GM12878 (cell line): ENCODE measurements around the gene FCGBP. TPM values are rescaled to one million over a fixed set of nuclear protein-coding genes. Genes with fewer than 3 reads are reported as not detected.

Experiments used
- ASH2L ChIP-seq: fragments of 300-600, 200-600 bp; sonication (generic); IDR thresholded peaks from 2 replicates; pipeline ENCODE4 v1.6.1; 2017; ENCODE audit warnings: low read depth, mild to moderate bottlenecking, borderline replicate concordance
- ATF7 ChIP-seq: fragments of 450-650 bp; IDR thresholded peaks from 2 replicates; pipeline ENCODE4 v1.6.1; 2016; ENCODE audit warnings: low read depth, mild to moderate bottlenecking
- CREB1 ChIP-seq: IDR thresholded peaks from 2 replicates; pipeline ENCODE4 v1.6.1; 2012; ENCODE audit warnings: low read depth, mild to moderate bottlenecking, inconsistent platforms
- MEF2B ChIP-seq: fragments of 450-650 bp; IDR thresholded peaks from 2 replicates; pipeline ENCODE4 v1.6.1; 2018; ENCODE audit warnings: mild to moderate bottlenecking, moderate library complexity; ENCODE audit not compliant: partially characterized antibody, poor library complexity, severe bottlenecking
- NFYA ChIP-seq: IDR thresholded peaks from 2 replicates; pipeline ENCODE4 v1.6.1; 2011; ENCODE audit warnings: low read depth, mild to moderate bottlenecking, low read length, improper control_type of control experiment, borderline replicate concordance
- NRF1 ChIP-seq: conservative IDR thresholded peaks from 2 replicates; pipeline ENCODE4 v1.6.1; 2011; ENCODE audit warnings: mild to moderate bottlenecking, low read depth, low read length, improper control_type of control experiment
- RAD51 ChIP-seq: fragments of 450-650 bp; IDR thresholded peaks from 2 replicates; pipeline ENCODE4 v1.6.1; 2016; ENCODE audit warnings: moderate library complexity, mild to moderate bottlenecking, inconsistent platforms
- RFX5 ChIP-seq: IDR thresholded peaks from 2 replicates; pipeline ENCODE4 v1.6.1; 2011; ENCODE audit warnings: low read depth, low read length, improper control_type of control experiment
- ZNF384 ChIP-seq: IDR thresholded peaks from 2 replicates; pipeline ENCODE4 v1.6.1; 2012; ENCODE audit warnings: low read depth, mild to moderate bottlenecking, low read length, improper control_type of control experiment, borderline replicate concordance
- polyA plus RNA-seq, 11 experiments: library from polyadenylated mRNA; depleted of rRNA in 4 of 11; unstranded in 6 of 11; stranded (reverse) in 5 of 11; fragments of >200 nt; fragmentation: Nextera tagmentation in 4 of 11; fragmentation: Illumina TruSeq in 1 of 11; extraction: Ambion mirVana in 4 of 11; extraction: Trizol in 1 of 11; gene quantifications; 1 replicate in 1 of 11; 2 replicates in 10 of 11; pipeline versions ENCODE4 v1.2.1 to v1.2.3, GENCODE V29; 2011 to 2016; ENCODE audit warnings: inconsistent platforms in 2 of 11, missing spikeins in 2 of 11, low read depth in 1 of 11
- total RNA-seq, 4 experiments: library from RNA; depleted of rRNA in 3 of 4; stranded (reverse); fragments of >200 nt in 3 of 4; fragmentation: Illumina TruSeq in 1 of 4; extraction: Trizol in 1 of 4; gene quantifications; 2 replicates each; pipeline versions ENCODE4 v1.2.1 to v1.2.3, GENCODE V29; 2013 to 2021
- TF ChIP-seq, protein P1 (sequence below): IDR thresholded peaks from 2 replicates; pipeline ENCODE4 v1.6.1; 2012; ENCODE audit warnings: low read length, inconsistent platforms
- TF ChIP-seq, protein P2 (sequence below): IDR thresholded peaks from 2 replicates; pipeline ENCODE4 v1.6.1; 2012; ENCODE audit warnings: low read depth, low read length, improper control_type of control experiment
- TF ChIP-seq, protein P3 (sequence below): fragments of 450-650 bp; IDR thresholded peaks from 2 replicates; pipeline ENCODE4 v1.6.1; 2017; ENCODE audit warnings: mild to moderate bottlenecking, moderate library complexity

Gene FCGBP
- total and polyA plus RNA-seq, 10 of the 15 experiments (the other 5 are each of a cell fraction or from before 2014, with no cell fraction given): 0.02 to 3.2 (median 0.37) TPM; not detected in 2

DNA sequence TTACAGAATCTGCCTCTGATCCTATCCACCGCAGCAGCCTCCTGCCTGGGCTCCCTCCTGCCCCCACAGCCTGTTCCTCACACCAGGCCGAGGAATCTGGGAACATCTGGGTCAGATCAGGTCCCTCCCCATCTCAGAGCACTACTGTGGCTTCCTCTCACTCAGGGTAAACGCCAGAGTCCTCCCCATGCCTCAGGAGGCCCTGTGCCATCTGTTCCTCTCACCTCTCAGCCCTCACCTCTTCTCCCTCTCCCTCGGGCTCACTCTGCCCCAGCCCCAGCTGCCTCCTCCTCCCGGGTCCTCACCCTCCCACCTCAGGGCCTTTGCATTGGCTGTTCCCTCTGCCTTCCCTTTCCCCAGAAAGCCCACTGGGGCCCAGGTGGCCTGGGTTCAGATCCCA lies 18.2 kb downstream of the FCGBP start (continued):
- no peak for TF ChIP-seq ASH2L
- TF ChIP-seq, protein P1, sequence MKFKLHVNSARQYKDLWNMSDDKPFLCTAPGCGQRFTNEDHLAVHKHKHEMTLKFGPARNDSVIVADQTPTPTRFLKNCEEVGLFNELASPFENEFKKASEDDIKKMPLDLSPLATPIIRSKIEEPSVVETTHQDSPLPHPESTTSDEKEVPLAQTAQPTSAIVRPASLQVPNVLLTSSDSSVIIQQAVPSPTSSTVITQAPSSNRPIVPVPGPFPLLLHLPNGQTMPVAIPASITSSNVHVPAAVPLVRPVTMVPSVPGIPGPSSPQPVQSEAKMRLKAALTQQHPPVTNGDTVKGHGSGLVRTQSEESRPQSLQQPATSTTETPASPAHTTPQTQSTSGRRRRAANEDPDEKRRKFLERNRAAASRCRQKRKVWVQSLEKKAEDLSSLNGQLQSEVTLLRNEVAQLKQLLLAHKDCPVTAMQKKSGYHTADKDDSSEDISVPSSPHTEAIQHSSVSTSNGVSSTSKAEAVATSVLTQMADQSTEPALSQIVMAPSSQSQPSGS: no peak
- TF ChIP-seq MEF2B: no peak
- TF ChIP-seq, protein P2, sequence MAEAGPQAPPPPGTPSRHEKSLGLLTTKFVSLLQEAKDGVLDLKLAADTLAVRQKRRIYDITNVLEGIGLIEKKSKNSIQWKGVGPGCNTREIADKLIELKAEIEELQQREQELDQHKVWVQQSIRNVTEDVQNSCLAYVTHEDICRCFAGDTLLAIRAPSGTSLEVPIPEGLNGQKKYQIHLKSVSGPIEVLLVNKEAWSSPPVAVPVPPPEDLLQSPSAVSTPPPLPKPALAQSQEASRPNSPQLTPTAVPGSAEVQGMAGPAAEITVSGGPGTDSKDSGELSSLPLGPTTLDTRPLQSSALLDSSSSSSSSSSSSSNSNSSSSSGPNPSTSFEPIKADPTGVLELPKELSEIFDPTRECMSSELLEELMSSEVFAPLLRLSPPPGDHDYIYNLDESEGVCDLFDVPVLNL: no peak
- TF ChIP-seq CREB1: no peak
- TF ChIP-seq ZNF384: no peak
- TF ChIP-seq, protein P3, sequence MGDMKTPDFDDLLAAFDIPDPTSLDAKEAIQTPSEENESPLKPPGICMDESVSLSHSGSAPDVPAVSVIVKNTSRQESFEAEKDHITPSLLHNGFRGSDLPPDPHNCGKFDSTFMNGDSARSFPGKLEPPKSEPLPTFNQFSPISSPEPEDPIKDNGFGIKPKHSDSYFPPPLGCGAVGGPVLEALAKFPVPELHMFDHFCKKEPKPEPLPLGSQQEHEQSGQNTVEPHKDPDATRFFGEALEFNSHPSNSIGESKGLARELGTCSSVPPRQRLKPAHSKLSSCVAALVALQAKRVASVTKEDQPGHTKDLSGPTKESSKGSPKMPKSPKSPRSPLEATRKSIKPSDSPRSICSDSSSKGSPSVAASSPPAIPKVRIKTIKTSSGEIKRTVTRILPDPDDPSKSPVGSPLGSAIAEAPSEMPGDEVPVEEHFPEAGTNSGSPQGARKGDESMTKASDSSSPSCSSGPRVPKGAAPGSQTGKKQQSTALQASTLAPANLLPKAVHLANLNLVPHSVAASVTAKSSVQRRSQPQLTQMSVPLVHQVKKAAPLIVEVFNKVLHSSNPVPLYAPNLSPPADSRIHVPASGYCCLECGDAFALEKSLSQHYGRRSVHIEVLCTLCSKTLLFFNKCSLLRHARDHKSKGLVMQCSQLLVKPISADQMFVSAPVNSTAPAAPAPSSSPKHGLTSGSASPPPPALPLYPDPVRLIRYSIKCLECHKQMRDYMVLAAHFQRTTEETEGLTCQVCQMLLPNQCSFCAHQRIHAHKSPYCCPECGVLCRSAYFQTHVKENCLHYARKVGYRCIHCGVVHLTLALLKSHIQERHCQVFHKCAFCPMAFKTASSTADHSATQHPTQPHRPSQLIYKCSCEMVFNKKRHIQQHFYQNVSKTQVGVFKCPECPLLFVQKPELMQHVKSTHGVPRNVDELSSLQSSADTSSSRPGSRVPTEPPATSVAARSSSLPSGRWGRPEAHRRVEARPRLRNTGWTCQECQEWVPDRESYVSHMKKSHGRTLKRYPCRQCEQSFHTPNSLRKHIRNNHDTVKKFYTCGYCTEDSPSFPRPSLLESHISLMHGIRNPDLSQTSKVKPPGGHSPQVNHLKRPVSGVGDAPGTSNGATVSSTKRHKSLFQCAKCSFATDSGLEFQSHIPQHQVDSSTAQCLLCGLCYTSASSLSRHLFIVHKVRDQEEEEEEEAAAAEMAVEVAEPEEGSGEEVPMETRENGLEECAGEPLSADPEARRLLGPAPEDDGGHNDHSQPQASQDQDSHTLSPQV: no peak
- TF ChIP-seq RAD51: no peak
- no peak for TF ChIP-seq RFX5
- no peak for TF ChIP-seq NRF1
- TF ChIP-seq ATF7: no peak
- no peak for TF ChIP-seq NFYA
